IPS-20b (cell line): ENCODE data around the gene SEPTIN5.

Experiments used
- H3K27ac ChIP-seq: one replicate; pipeline ENCODE4 v1.5.1; 2013; ENCODE audit warnings: low read length
- H3K27me3 ChIP-seq: 2 replicates; pipeline ENCODE4 v1.6.1; 2013; ENCODE audit warnings: mild to moderate bottlenecking, low read length, inconsistent platforms; ENCODE audit not compliant: insufficient read depth
- H3K36me3 ChIP-seq: 2 replicates; pipeline ENCODE4 v1.6.1; 2013; ENCODE audit warnings: low read depth, mild to moderate bottlenecking, inconsistent platforms, low read length, moderate library complexity; ENCODE audit not compliant: insufficient read depth
- H3K4me1 ChIP-seq: 2 replicates; pipeline ENCODE4 v1.6.1; 2013; ENCODE audit warnings: mild to moderate bottlenecking, control low read depth, inconsistent platforms, low read length, moderate library complexity; ENCODE audit not compliant: insufficient read depth
- H3K4me3 ChIP-seq: 2 replicates; pipeline ENCODE4 v1.5.1; 2013; ENCODE audit warnings: mild to moderate bottlenecking, low read length, inconsistent platforms
- H3K9ac ChIP-seq: 2 replicates; pipeline ENCODE4 v1.6.1; 2013; ENCODE audit warnings: low read depth, mild to moderate bottlenecking, inconsistent platforms, low read length, moderate library complexity
- H3K9me3 ChIP-seq: 2 replicates; pipeline ENCODE4 v1.6.1; 2013; ENCODE audit warnings: mild to moderate bottlenecking, low read depth, low read length, inconsistent platforms; ENCODE audit not compliant: insufficient read depth

The SEPTIN5 gene

DNA sequence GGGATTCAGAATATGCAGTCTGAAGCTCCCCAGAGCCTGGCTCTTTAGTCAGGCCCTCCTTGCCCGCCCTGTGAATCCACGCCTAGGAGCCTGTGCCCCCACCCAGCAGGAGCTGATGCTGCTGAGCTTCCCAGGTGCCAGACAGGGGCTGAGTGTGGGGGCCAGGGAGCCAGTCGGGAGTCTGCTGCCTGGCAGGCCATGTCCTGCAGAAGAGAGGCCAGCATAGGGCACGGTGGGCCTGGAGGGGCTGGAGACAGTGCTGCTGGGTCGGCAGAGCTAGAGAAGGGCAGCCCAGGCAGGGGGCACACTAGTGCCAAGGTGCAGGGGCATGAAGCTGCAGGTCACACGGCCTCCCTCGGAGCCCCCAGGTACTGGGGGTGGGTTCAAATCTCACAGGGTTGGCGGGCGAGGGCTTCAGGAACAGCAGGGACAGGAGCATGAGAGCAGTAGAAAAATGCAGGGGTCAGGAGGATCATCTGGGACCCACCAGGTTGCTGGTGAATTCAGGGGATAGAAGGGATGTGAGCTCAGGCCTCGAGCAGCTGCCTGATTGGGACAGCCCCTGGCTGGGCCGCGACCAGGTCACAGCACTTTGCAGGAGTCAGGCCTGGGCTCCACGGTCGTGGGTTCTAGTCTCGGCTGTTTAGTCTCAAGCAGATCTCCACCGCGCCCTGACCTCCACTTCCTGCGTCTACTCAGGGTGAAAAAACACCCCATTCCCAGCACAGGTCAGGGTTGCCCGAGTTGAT is 4.1 kb upstream of the SEPTIN5 start:
- Histone ChIP-seq H3K4me3 (no peak overlapping the region), H3K36me3 (no peaks in the 10 kb centered on the region), H3K27me3 (peaks cover 70% of the 10 kb centered on the region), H3K9ac (no peak overlapping the region), H3K9me3 (no peaks in the 10 kb centered on the region), H3K27ac (no peak overlapping the region), H3K4me1 (peaks cover 7% of the 10 kb centered on the region)

DNA sequence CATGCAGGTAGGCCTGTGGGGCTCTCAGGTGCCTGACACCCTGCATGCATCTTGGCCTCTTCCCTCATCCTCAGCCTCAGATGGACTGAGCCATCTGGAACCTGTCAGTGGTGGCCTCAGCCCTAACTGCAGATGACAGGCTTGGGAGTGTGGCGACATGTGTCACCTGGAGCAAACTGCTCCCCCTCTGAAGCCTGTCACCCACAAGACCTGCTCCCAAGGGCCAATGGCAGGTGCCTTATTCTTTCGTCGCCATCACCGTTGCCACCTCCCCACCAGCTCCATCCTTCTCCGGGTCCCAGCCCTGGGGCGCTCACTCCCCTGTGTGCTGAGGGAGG is 3.6 kb upstream of the SEPTIN5 start:
- Histone ChIP-seq H3K36me3 (no peaks in the 10 kb centered on the region), H3K4me3 (no peak overlapping the region), H3K27ac (no peak overlapping the region), H3K9me3 (no peaks in the 10 kb centered on the region), H3K9ac (no peak overlapping the region), H3K27me3 (peaks cover 75% of the 10 kb centered on the region), H3K4me1 (peaks cover 4% of the 10 kb centered on the region)

DNA sequence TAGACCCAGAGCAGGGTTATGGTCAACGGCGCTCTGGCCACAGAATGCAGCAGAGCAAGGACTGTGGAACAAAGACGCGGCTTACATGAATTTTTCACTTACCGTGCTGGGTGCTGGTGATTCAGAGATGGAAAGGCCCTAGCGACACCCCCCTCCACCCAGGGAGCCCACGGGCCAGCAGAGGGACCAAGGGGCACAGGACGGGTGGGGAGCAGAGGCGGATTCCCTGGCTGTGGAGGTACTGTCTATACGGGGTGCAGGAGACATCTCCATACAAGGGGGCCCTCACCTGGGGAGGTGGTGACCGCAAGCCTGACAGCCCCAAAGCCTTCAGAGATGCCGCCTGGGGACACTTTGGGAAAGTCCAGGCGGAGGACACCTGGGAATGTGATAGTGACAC is 1.1 kb upstream of the SEPTIN5 start:
- Histone ChIP-seq H3K27ac (no peak overlapping the region), H3K9ac (no peak overlapping the region), H3K4me3 (no peak overlapping the region), H3K36me3 (no peaks in the 10 kb centered on the region), H3K4me1 (peaks cover 3% of the 10 kb centered on the region; the same call in 1 of the 2 replicates), H3K9me3 (no peaks in the 10 kb centered on the region), H3K27me3 (peaks cover 85% of the 10 kb centered on the region)

DNA sequence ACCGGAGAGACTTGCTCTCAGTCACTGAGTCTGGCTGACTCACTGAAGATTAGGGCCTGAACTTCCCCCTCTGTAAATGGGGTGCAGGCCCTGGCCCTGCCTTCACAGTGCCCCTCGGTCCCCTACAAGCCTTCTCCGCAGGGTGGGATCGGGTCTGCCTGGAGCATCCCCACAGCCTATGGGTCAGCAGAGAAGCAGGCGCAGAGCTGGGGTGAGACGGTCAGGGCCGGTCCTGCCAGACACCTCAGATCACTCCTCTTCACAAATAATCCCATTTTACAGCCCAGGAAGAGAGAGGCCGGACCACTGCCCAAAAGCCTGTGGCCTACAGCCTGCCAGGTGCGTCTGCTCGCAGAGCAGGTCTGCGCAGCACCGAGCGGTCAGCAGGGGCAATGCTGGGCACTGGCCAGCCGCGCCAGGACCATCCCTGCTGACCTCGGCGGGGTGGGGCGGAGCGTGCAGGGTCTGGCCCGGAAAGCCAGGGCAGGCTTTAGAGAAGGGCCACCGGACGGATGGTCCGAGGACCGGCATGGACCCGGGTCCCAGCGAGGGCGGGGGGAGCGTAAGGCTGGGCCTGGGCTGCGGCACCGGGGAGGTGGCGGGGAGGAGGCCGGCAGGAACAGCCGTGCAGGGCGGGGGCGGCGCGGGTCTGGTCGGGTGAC is 522 bp upstream of the SEPTIN5 start:
- H3K4me1 ChIP-seq: peaks cover 3% of the 10 kb centered on the region; the same call in 1 of the 2 replicates
- no peak overlapping the region for H3K27ac ChIP-seq
- H3K4me3 ChIP-seq: peak overlapping the region; percentile 49; the same call in 1 of the 2 replicates
- H3K9ac ChIP-seq: no peak overlapping the region
- no peaks in the 10 kb centered on the region for H3K9me3 ChIP-seq
- no peaks in the 10 kb centered on the region for H3K36me3 ChIP-seq
- peaks cover 85% of the 10 kb centered on the region for H3K27me3 ChIP-seq

DNA sequence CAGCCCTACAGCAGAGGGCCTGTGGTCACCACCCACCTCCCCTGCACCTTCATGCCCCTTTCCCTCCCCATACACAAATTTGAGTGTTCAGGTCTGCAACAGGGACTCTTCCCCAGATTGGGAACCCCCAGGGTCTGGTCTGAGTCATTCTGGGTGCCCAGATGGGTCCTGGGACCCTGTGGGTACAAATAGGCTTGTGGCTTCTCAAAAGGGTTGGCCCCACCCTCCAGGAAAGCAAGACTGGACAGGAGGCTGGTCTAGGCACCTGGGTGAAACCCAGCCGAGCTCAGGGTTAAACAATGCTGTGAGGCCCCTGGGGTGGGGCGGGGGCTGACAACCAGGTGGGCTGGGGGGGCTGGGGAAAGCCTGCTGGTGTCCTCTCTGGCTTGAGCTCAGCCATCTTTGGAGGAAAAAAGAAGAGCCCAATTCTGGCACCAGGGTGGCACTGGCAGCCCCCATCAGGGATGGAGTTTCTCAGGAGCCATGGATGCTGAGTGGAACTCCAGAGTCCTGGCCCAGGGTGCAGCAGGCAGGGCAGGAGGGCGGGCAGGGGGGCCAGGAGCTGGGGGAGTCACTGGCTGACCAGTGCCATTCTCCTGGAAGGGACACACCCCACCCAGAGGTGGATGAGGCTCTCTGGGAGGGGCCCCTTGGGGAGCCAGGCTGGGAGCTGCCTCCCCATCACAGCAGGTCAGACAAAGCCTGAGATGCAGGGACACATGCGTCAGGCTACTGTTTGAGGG is 1.1 kb downstream of the SEPTIN5 start:
- no peaks in the 10 kb centered on the region for H3K36me3 ChIP-seq
- H3K9me3 ChIP-seq: no peaks in the 10 kb centered on the region
- H3K4me3 ChIP-seq: peak overlapping the region; percentile 40; the same call in 1 of the 2 replicates
- H3K4me1 ChIP-seq: no peaks in the 10 kb centered on the region
- no peak overlapping the region for H3K27ac ChIP-seq
- H3K9ac ChIP-seq: no peak overlapping the region
- peaks cover 88% of the 10 kb centered on the region for H3K27me3 ChIP-seq

DNA sequence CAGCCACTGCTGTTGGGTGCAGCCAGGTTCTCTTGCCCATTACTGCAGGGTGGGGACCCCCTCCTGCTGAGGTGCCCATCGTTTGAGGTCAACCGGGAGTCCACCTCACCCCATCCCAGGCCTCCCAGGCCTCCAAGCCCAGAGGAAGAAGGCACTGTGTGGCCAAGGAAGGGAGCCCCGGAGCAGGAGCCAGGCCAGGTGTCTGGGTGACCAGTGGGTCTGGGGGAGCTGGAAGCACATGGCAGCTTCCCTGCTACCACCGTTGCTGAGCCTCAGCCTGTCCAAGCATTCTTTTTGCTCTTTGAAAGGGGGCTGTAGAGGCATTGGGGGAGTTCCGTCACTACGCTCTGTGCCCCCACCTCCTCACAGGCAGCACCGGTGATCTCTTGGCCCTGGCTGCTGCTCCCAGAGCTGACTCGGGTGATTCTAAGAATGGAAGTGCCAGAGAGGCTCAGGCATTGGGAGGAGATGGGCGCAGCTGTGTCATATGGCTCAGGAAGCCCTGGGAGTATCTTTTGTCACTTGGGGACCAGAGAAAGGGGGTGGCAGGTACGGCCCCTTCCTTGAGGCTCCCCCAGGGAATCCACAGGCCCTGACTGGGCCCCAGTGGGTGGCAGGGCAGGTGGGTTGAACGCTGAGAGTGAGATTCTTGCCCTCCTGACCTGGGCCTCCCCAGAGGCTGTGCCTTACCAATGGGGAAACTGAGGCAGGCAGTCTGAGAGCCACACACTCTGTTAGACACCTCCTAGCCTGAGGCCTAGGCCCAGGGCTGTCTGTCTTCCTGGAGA is 1.9 kb downstream of the SEPTIN5 start:
- Histone ChIP-seq H3K27ac (no peak overlapping the region), H3K9ac (no peak overlapping the region), H3K4me3 (no peak overlapping the region), H3K36me3 (no peaks in the 10 kb centered on the region), H3K9me3 (no peaks in the 10 kb centered on the region), H3K4me1 (no peaks in the 10 kb centered on the region), H3K27me3 (peaks cover 93% of the 10 kb centered on the region)

DNA sequence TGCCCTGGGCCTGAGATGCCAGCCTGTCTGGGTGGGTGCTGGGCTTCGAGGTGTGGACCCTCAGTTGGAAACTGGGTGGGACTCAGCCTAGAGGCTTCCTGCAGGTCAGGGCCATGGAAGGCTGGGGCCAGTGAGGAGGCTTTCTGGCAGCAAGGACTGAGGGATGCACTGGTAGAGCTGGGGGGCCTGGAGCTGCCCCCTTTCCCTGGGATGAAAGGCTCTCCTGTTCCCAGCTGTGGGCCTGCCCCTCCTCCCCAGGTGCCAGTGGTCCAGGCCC is 2.5 kb downstream of the SEPTIN5 start:
- H3K9me3 ChIP-seq: no peaks in the 10 kb centered on the region
- H3K9ac ChIP-seq: no peak overlapping the region
- no peaks in the 10 kb centered on the region for H3K4me1 ChIP-seq
- H3K27ac ChIP-seq: no peak overlapping the region
- H3K36me3 ChIP-seq: no peaks in the 10 kb centered on the region
- peaks cover 95% of the 10 kb centered on the region for H3K27me3 ChIP-seq
- no peak overlapping the region for H3K4me3 ChIP-seq

DNA sequence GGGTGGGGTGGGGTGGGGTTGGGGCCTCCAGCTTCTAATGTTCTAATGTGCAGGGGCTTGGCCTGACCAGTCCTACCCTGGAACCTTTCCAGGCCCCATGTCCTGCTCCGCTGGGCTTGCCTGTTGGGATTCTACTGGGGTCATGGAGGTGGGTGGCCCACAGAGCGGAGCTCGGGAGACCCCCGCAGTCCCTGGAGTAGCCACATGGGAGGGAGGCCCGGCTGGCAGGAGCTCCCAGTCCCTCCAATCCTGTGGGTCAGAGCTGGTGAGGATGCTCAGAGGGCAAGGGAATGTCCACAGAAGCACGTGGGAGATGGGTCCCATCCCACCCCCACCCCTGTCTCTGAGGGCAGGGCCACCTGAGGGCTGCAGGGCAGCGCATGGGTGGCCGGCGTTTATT is 2.9 kb downstream of the SEPTIN5 start:
- H3K9me3 ChIP-seq: no peaks in the 10 kb centered on the region
- H3K27ac ChIP-seq: no peak overlapping the region
- H3K4me1 ChIP-seq: no peaks in the 10 kb centered on the region
- H3K9ac ChIP-seq: no peak overlapping the region
- H3K36me3 ChIP-seq: no peaks in the 10 kb centered on the region
- H3K4me3 ChIP-seq: no peak overlapping the region
- peaks cover 95% of the 10 kb centered on the region for H3K27me3 ChIP-seq

DNA sequence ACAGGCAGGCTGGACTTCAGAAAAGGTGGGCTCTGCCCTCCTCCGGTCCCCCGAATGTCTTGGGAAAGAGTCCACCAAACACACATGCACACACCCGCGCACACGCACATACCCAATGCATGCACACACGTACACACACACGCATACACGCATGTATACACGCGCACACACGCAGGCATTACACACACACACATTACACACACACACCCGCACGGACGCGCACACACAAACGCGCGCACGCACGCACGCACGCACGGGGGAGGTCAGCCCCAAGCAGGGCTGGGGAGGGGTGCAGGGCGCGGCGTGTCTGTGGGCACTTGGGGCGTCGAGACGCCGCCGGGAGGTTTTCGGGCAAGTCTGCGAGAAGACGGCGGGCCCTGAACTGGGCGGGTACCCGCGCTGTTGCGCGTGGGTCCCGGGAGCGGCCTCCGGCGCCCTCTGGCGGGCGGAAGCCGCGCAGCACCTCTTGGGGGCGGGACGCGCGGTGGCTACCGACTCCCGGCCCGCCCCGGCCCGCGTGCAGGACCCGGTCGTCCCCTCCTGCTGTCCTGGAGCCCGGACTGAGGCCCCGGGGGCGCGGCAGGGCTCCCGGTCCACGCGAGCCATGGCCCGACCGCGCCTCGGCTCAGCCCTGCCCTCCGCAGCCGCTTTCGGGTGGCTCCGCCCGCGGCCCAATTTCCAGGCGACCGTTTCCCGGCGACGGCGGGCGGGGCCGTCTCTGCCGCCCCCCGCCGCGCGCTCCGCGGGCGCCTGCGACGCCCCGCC is 3.6 kb downstream of the SEPTIN5 start:
- Histone ChIP-seq H3K9ac (no peak overlapping the region), H3K36me3 (no peaks in the 10 kb centered on the region), H3K4me1 (no peaks in the 10 kb centered on the region), H3K27ac (no peak overlapping the region), H3K27me3 (peaks cover 97% of the 10 kb centered on the region), H3K9me3 (no peaks in the 10 kb centered on the region), H3K4me3 (peak overlapping the region; percentile 50; the same call in 1 of the 2 replicates)

DNA sequence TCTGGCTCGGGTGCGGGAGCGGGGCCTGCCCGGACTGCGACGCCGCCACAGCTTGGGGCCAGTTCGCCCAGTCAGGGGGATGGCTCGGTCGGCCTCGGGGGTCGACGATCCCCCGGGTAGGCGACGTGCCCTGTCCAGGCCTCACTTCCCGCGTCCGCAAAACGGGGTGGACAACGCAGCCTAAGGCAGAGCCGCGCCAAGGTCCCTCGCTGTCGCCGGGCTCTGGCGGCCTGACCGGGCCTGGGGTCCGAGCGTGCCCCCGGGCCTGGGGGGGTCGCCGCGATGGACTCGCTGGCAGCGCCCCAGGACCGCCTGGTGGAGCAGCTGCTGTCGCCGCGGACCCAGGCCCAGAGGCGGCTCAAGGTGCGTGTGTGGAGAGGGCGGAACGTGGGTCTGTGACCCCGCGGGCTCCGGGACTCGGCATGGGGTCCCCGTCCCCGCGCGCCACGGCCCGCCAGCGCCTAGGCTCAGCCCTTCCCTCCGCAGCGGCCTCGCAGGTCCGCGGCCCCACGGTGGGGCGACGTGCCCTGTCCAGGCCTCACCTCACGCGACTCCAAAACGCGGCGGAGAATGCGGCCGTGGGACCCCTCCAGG is 4.2 kb downstream of the SEPTIN5 start:
- H3K36me3 ChIP-seq: no peaks in the 10 kb centered on the region
- H3K9ac ChIP-seq: no peak overlapping the region
- H3K9me3 ChIP-seq: no peaks in the 10 kb centered on the region
- H3K4me3 ChIP-seq: peak overlapping the region; percentile 50; the same call in 1 of the 2 replicates
- H3K27me3 ChIP-seq: peaks cover 97% of the 10 kb centered on the region
- H3K4me1 ChIP-seq: no peaks in the 10 kb centered on the region
- no peak overlapping the region for H3K27ac ChIP-seq

DNA sequence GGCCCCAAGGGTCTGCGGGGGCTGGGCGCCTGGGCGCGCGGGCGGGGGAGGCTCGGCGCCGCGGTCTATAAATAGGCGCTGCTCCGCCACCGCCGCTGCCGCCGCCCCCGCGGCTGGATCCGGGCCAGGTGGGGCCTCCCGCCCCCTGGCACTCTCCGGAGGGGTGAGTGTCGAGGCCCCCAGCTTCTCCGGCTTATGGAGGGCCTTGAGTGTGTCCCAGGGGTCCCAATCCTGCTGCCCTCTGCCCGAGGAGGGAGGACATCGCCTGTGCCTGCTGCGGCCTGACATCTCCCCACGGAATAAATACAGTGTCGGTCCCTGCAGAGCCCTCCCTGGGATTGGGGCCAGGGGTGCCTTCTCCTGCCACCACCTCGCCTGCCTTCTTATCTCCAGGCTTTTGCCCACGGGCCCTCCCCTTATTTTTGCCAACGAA is 4.8 kb downstream of the SEPTIN5 start:
- Histone ChIP-seq H3K36me3 (no peaks in the 10 kb centered on the region), H3K4me3 (no peak overlapping the region), H3K9me3 (no peaks in the 10 kb centered on the region), H3K4me1 (no peaks in the 10 kb centered on the region), H3K9ac (no peak overlapping the region), H3K27ac (no peak overlapping the region), H3K27me3 (peaks cover 97% of the 10 kb centered on the region)
